Heart left ventricle (tissue), 16 donors: Measurements from ENCODE around the gene ZBTB47. TPM values are rescaled to one million over a fixed set of nuclear protein-coding genes. Genes with fewer than 3 reads are reported as not detected.
A peak's percentile ranks its signal among the peaks of the same experiment; 100 is the strongest.

Experiments used
- ATAC-seq, 4 donors: fragments of 200-7000 bp; cut with Tn5 transposase; one replicate each; pipeline ENCODE4 v1.9.1; 2020 to 2022; ENCODE audit warnings: moderate library complexity in 4 of 4, mild to moderate bottlenecking in 3 of 4, moderate number of reproducible peaks in 1 of 4
- DNase-seq, 5 donors: peaks; one replicate each; pipeline ENCODE4 v3.0.0-alpha.2; 2020
- H3K27ac ChIP-seq, 12 donors: fragments of 200-600 bp; sonication (generic) in 4 of 12; one replicate each; pipeline versions ENCODE4 v1.5.0 to v1.8.0; 2016 to 2022; ENCODE audit warnings: mild to moderate bottlenecking in 2 of 12
- H3K27me3 ChIP-seq, 9 donors: fragments of 200-600 bp; sonication (generic) in 2 of 9; one replicate each; pipeline versions ENCODE4 v1.5.1 to v1.8.0; 2016 to 2022; ENCODE audit warnings: mild to moderate bottlenecking in 3 of 9
- H3K36me3 ChIP-seq, 9 donors: fragments of 200-600 bp; sonication (generic) in 2 of 9; one replicate each; pipeline versions ENCODE4 v1.5.0 to v1.8.0; 2018 to 2022; ENCODE audit warnings: mild to moderate bottlenecking in 2 of 9
- H3K4me1 ChIP-seq, 12 donors: fragments of 200-600 bp; sonication (generic) in 4 of 12; one replicate each; pipeline versions ENCODE4 v1.5.0 to v1.8.0; 2016 to 2022; ENCODE audit warnings: mild to moderate bottlenecking in 3 of 12
- H3K4me3 ChIP-seq, 12 donors: fragments of 200-600 bp; sonication (generic) in 4 of 12; one replicate each; pipeline versions ENCODE4 v1.5.0 to v1.8.0; 2017 to 2022; ENCODE audit warnings: mild to moderate bottlenecking in 9 of 12, moderate library complexity in 4 of 12
- H3K9me3 ChIP-seq, 12 donors: fragments of 200-600 bp; sonication (generic) in 4 of 12; one replicate each; pipeline versions ENCODE4 v1.5.0 to v1.8.0; 2016 to 2022; ENCODE audit warnings: mild to moderate bottlenecking in 1 of 12
- CTCF ChIP-seq, 12 donors: fragments of 200-600 bp; sonication (generic) in 4 of 12; IDR thresholded peaks; one replicate each; pipeline versions ENCODE4 v1.5.0 to v1.8.0; 2018 to 2022; ENCODE audit warnings: antibody characterized with exemption in 12 of 12, mild to moderate bottlenecking in 5 of 12
- POLR2A ChIP-seq, 2 donors: fragments of 450-650 bp; IDR thresholded peaks; one replicate each; pipeline ENCODE4 v1.6.1; 2017; ENCODE audit warnings: antibody characterized with exemption in 2 of 2, mild to moderate bottlenecking in 2 of 2, moderate library complexity in 2 of 2
- WGBS, 4 donors: extraction: QIAGEN DNeasy Blood & Tissue Kit in 2 of 4; methylation state at CpG; one replicate each; pipeline versions ENCODE4 v1.1.5 to v1.1.7; 2013 to 2018; 5-methylcytosine and 5-hydroxymethylcytosine counted together
- intact Hi-C, 10 donors: fragments of 100-400 bp; cut with DNase I; formaldehyde crosslinking; loops; one replicate each; pipeline versions ENCODE4 v1.11.1 to v1.14.2; 2022
- polyA plus RNA-seq, 2 donors: library from polyadenylated mRNA; stranded (reverse); fragments of 200-250 nt; gene quantifications; one replicate each; pipeline ENCODE4 v1.2.3, GENCODE V29; 2013
- total RNA-seq, 9 donors: library from RNA; depleted of rRNA in 2 of 9; stranded (reverse); fragments of >200 nt in 2 of 9; fragmentation: NEBNext Ultra II Directional in 3 of 9; extraction: Animal tissue kit (Norgen Biotek cat#: 25700) in 3 of 9; gene quantifications; one replicate each; pipeline versions ENCODE4 v1.1.0 to v1.2.4, GENCODE V29; 2016 to 2023
- donor health status: ischemic (EF 13 %, LVEDD 7.1; RV severe dilation, severe dysfunction).
- donor health status: healthy with polysubstance abuse.
- donor health status: DM: no; HTN: yes; CAD: no.
- donor health status: DM: no; HTN: no; CAD: no.
- donor health status: ischemic (EF 25% LVEDD 6.9; RV normal size, moderate dysfunction).
- donor health status: ischemic (EF 25% LVEDD 5.7; RV mildly dilated, moderate dysfunction).
- donor health status: healthy.
- donor health status: DM: yes; HTN: yes; CAD: no.
- donor health status: ischemic (EF 35%, LVEDD 5.7; RV mildly dilated, moderate dysfunction).
- donor health status: nonischemic (EF 11% LVEDD 7.7; RV severe dilation, severe dysfunction).
- donor health status: DM: yes; HTN: yes; CAD: no.
- donor health status: PGD.
- donor health status: ischemic (EF 29% LVEDD 5.4; RV normal size, mild dysfunction).
- donor health status: nonischemic (EF 23%, LVEDD 6.1; RV moderate dilation, normal function).

The ZBTB47 gene
- total and polyA plus RNA-seq, 11 donors: 76.6 to 184 (median 125) TPM

- Histone ChIP-seq H3K27ac (no peak overlapping the region), H3K36me3 (no peaks in the 10 kb centered on the region), H3K27me3 (no peaks in the 10 kb centered on the region), H3K4me3 (no peak overlapping the region), H3K9me3 (peaks cover 0 to 26% (median 0%) of the 10 kb centered on the region in 12 donors), H3K4me1 (peaks cover 0 to 9% (median 0%) of the 10 kb centered on the region in 12 donors)
- no peak for TF ChIP-seq POLR2A (IDR thresholded peaks at IDR 0.05)
- no peak for TF ChIP-seq CTCF (IDR thresholded peaks at IDR 0.05)
- WGBS, 4 donors: 68 to 78% (median 74%) methylated on average over 2 of the region's 2 CpGs
- intact Hi-C loops: no loop called here
- peak in 1 of 5 donors; percentile 37 for DNase-seq
- ATAC-seq: no peak
Measured at GRCh38 chr3:42678447-42678846, 24.9 kb downstream of the ZBTB47 start.

- intact Hi-C loops: no loop called here
- Histone ChIP-seq H3K9me3 (peaks cover 0 to 26% (median 0%) of the 10 kb centered on the region in 12 donors), H3K4me3 (no peak overlapping the region), H3K27ac (no peak overlapping the region), H3K36me3 (no peaks in the 10 kb centered on the region), H3K4me1 (peaks cover 0 to 24% (median 5%) of the 10 kb centered on the region in 12 donors), H3K27me3 (no peaks in the 10 kb centered on the region)
- DNase-seq (no peak), ATAC-seq (no peak)
- 82 to 95% (median 83%) methylated on average over 1 of the region's 1 CpG for WGBS, 4 donors
- TF ChIP-seq CTCF (IDR thresholded peaks at IDR 0.05) (no peak), POLR2A (IDR thresholded peaks at IDR 0.05) (no peak)
Measured at GRCh38 chr3:42680271-42680670, 26.8 kb downstream of the ZBTB47 start.

GRCh38 chr3:42680806-42681205, 27.3 kb downstream of the ZBTB47 start:
- 73 to 88% (median 78%) methylated on average over 4 of the region's 4 CpGs for WGBS, 4 donors
- ATAC-seq (no peak), DNase-seq (no peak)
- Histone ChIP-seq H3K4me1 (peaks cover 0 to 25% (median 8%) of the 10 kb centered on the region in 12 donors), H3K27me3 (peaks cover 0 to under 1% (median 0%) of the 10 kb centered on the region in 9 donors), H3K4me3 (no peak overlapping the region), H3K9me3 (peaks cover 0 to 24% (median 0%) of the 10 kb centered on the region in 12 donors), H3K27ac (no peak overlapping the region), H3K36me3 (no peaks in the 10 kb centered on the region)
- intact Hi-C loops: no loop called here
- TF ChIP-seq CTCF (IDR thresholded peaks at IDR 0.05): no peak
- no peak for TF ChIP-seq POLR2A (IDR thresholded peaks at IDR 0.05)

- Histone ChIP-seq H3K36me3 (no peaks in the 10 kb centered on the region), H3K9me3 (peaks cover 0 to 17% (median 0%) of the 10 kb centered on the region in 12 donors), H3K27ac (peak overlapping the region in 1 of 12 donors; percentile 87), H3K4me3 (no peak overlapping the region), H3K4me1 (peaks cover 0 to 25% (median 8%) of the 10 kb centered on the region in 12 donors), H3K27me3 (peaks cover 0 to 6% (median 0%) of the 10 kb centered on the region in 9 donors)
- intact Hi-C loops: no loop called here
- DNase-seq (peak in 1 of 5 donors; percentile 10), ATAC-seq (no peak)
- WGBS, 4 donors: 80 to 87% (median 83%) methylated on average over 10 of the region's 10 CpGs
- TF ChIP-seq POLR2A (IDR thresholded peaks at IDR 0.05) (no peak), CTCF (IDR thresholded peaks at IDR 0.05) (no peak)
Measured at GRCh38 chr3:42681361-42682038, 28.0 kb downstream of the ZBTB47 start.
